HG03442 (cell line): ENCODE results near the gene FADS2.

Source experiments
- ATAC-seq: cut with Tn5 transposase; IDR thresholded peaks from one replicate; pipeline ENCODE4 v1.9.1; 2021; ENCODE audit warnings: mild to moderate bottlenecking, moderate library complexity; ENCODE audit not compliant: unreplicated experiment

FADS2 gene

GRCh38 chr11:61844909-61845565, 16.9 kb downstream of the FADS2 start:
- no peak for ATAC-seq

DNA sequence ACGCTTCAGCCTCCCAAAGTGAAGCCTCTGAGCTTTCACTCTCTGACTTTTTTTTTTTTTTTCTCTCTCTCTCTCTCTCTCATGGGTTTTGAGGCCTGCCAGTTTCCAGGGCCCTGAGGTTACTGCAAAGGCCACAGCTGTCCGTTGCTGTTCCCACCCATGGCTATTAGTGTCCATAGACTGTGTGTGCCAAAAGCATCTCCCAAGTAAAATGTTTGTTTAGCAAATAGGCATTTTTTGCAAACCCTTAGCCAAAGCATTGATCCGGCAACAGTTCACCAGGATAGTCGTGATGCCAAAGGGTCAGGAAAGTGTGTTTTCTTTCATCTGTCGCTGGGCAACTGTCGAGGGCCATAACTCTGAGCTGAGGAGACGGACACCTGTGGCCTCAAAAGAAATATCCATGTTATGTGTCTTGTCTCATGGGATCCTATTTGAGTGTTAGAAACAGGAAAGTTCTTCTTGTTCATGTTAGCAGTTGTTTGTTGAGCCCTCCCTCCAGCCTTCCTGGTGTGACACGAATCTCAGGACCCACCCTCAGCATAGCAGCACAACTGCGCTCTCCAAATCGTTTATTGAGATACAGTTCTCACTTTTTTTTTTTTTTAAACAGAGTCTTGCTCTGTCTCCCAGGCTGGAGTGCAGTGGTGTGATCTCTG, 18.4 kb downstream of the FADS2 start:
- ATAC-seq = no peak

GRCh38 chr11:61847914-61848581, 19.9 kb downstream of the FADS2 start:
- no peak for ATAC-seq

DNA sequence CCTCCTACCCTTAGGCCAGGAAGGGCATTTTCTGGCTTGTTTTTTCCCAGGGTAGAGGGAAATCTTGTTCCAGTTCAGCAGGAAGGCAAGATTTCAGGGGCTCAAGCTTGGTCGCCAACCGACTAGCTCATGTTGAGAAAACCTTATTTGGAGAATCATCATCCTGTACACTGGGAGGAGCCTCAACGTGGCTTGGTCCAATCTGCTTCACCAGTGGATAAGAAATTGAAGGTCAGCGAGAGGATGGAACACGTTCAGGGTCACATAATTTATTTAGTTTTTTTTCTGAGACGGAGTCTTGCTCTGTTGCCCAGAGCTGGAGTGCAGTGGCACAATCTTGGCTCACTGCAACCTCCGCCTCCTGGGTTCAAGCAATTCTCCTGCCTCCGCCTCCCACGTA, 20.5 kb downstream of the FADS2 start:
- ATAC-seq = no peak

DNA sequence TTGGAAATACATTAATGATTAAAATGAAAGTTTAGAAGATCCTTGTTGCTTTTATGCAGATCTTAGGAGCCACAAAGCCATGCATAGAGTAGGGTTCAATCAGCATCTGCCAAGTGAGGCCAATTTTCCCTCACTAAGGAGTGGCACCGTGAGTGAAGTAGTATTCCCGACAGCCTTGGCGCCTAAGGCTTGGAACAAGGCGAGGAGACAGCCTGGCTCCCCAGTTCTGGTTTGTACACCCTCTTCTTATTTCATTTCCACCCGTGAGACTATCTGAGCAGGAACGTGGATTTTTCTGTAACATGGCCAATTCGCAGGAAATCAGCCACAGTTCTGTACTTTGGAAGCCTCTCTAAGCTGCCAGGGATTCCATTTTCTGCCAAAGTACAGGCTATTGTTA, 22.6 kb downstream of the FADS2 start:
- ATAC-seq = no peak

DNA sequence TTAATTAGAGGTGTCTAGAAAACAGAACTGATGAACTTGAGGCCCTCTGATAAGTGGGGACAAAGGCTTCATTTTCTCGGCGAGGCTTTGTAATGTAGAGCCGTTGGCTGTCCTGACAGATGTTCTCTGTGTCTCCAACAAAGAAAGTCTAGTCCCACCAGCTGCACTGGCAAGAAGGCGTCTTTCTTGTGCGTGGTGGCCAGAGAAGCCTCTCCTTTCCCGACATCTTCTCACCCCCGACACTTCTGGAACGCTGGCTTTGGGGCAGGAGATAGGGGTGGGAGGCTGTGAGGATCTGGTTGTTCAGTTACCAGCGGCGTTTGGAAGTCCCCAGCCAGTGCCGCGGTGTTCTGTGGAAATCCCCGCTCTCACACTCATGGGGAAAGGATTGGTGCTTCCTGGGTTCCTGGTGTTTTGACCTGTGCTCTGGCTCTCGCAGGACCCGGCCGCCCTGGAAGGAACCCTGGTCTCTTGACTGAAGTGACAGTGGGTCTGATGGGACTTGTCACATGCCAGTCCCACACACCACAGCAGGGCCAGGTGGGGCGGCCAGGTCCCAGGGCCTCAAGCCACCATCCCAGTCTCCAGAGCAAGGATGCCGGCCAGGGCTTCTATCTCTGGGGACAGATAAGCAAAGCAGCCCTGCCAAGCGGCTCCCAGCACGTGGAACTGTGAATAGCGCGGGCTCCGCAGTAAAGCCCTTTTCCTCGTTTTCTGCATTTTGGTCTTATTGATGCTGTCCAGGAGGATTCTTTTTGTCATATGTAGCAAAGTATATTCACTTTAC, 23.2 kb downstream of the FADS2 start:
- ATAC-seq = no peak

DNA sequence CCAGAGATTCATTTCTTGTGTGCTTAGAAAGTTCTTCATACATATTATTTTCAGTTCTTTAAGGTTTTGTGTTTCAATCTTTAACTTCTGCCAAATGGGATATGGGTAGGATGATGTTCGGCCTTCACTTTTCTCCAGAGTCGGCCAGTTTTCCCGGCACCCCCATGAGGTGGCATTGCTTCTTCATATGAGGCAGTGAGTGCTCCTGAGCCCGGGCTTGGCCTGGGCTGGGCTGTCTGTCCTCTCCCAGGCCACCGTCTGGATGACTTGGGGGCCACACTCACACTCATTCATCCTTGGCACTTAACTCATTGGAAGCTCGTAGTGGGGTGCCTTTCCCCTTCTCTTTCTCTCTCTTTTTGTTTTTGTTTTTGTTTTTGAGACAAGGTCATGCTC, 23.8 kb downstream of the FADS2 start:
- no peak for ATAC-seq

DNA sequence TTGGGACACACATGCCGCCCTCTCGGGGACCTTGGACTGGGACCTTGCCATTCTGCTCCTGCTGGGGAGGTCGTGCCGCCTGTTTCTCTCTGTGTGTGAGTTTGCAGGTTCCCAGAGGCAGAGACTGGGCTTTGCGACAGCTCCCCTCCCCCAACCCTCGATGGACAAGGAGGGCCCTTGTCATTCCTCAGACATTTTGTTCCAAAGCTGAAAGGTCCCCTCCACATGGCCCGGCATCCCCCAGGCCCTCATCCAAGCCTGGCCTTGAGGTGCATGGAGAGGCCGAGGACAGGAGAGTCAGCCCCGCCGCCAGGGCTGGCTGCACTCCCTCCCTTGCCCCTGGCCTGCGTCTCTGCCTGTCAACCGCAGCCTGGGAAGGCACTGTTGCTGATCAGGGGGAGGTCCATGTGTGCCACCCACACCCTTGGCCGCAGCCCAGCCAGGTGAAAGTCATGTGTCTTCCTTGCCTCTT, 25.6 kb downstream of the FADS2 start:
- no peak for ATAC-seq

DNA sequence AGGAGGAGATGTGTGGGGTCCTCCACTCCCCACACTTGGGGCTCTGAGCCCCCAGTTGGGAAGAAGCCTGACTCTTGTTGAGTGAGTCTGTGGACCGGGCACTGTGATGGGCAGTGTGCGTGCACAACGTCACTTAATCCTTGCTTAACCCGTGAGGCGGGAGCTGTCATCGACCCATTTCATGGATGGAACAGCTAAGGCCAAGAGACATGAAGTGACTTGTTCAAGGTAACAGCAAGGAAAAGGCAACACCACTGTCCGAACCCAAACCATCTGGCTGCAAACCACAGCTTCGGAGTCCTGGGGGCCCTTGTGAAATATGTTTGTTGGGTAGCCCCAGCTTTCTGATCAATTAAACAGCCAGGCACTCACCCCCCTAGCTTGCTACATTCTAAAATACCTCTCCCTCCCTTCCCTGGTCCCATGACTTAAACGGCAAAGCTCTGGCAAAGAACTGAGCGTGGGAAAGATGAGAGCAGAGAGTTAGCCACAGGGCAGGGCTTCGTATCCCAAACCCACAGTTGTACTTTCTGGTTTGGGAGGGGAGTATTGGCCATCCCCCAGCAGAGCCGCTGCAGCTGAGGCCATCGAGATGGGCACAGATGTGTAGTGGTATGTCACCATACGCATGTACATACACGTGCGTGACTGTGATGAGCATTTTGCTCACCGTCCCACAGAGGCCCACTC, 26.3 kb downstream of the FADS2 start:
- no peak for ATAC-seq

- no peak for ATAC-seq
Measured at GRCh38 chr11:61854966-61855714, 27.0 kb downstream of the FADS2 start.

GRCh38 chr11:61855939-61856680, 28.0 kb downstream of the FADS2 start:
- ATAC-seq = no peak

DNA sequence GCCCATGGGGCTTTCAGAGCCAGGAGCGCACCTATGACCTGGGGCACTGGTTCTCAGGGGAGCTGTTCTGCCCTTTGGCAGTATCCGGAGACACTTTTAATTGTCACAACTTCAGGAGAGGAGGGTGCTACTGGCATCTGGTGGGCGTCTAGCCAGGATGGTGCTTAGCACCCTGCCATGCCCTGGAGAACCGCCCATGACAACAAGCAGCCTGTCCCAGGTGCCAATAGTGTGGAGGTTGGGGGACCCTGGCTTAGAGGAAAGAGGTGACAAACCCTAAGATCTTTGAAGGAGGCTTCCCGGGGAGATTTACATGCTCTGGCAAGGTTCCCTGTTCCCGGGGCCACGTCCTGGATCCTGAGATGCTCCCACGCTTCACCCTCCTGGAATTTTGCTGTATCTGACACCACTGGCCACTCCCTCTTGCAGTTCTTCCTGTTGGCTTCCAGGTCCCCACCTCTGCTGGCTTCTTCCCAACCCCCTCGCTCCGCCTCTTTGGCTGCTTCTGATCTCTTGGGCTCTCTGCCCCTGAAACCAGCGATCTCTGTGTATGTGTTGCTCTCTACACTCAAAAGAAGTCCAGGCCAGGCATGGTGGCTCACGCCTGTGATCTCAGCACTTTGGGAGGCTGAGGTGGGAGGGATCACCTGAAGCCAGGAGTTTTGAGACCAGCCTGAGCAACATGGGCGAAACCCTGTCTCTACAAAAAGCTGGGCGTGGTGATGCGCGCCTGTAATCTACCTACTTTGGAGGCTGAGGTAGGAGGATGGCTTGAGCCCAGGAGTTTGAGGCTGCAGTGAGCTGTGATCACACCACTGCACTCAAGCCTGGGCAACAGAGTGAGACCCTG, 32.2 kb downstream of the FADS2 start:
- no peak for ATAC-seq

DNA sequence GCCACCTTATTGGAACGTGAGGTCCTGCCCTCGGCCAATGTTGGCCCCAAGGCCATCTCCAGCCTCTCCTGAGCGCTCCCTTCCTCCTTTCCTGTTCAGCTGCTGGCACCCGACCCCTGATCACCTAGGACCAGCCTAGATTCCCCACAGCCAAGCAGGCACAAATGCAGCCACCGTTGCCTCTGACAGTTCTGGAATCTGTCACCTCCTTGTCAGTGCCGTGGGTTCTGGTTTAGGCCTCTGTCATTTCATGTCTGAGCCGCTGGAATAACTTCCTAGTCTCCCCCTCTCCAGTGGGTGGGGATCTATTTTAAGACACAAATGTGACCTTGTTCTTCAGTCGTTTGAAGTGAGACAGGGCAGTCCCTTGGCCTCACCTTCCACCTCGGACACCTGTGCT, 33.5 kb downstream of the FADS2 start:
- no peak for ATAC-seq

DNA sequence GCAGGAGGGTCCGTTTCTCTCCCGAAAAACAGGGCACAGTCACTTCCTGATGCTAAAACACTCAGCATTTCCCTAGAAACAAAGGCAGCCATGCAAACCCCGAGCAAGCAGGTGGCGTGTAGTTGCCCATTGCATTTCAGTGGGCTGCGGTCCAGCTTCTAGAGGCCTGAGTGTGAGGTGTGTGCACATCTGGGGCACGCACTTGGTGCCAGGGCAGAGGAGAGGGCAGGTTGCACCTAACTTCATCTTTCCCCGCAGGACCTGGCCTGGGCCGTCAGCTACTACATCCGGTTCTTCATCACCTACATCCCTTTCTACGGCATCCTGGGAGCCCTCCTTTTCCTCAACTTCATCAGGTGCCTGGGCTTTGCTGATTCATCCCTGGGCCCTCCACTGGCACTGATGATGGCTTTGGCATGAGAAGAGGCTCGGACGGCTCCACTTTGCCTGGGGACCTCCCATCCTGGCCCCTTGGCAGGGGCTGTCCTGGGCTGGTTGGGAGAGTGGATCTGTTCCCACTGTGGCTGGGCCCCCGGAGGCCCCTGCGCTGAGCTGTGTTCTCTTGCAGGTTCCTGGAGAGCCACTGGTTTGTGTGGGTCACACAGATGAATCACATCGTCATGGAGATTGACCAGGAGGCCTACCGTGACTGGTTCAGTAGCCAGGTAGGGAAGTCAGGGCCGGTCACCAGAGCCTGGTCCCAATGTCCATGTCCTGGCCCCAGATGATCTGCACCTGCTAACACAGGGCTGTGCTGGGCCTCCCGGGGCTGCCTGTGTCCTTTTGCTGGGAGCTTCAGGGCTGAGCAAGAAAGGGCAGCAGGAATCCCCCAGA, 34.8 kb downstream of the FADS2 start:
- ATAC-seq = no peak

DNA sequence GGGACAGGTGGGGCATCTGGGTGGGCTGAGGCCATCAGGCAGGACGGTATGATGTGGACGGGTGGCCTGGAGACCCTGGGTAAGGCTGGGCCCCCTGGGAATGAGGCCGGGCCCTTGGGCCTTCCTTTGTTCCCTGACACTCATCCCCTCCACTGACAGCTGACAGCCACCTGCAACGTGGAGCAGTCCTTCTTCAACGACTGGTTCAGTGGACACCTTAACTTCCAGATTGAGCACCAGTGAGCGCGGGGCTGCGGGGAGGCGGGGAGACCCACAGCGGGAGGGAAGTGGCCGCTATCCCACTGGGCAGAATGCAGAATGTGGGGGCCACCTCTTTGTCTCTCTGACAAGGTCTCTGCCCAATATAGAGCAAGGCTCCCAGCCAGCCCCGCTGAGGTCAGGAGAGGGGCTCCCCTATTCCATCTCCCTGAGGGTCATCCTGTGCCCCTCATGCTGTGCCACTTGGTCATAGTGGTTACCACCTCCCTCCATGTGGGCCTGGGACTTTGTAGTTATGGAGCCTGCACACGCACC, 35.5 kb downstream of the FADS2 start:
- no peak for ATAC-seq

- no peak for ATAC-seq
Measured at GRCh38 chr11:61864814-61865775, 37.0 kb downstream of the FADS2 start.
